ENCODE data around the gene TMEM183A.

DNA sequence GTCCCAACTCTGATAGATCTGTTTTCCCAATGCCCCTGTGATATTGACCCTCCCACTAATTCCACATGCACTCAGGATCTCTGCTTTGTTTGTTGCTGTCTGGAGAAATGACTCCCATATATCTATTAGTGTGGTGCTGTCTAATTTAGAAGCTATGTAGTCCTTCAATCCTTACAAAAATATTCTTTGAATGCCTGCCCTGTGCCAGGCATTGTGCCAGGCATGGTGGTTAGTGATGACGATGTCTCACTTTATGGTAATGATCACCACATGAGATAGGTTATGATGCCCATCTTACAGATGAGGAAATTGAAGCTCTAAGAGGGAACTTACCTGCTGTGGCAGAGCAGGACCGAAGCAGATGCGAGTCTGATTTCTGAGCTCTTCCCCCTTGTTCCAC is 65.7 kb downstream of the TMEM183A start:
- TF ChIP-seq, protein P1, sequence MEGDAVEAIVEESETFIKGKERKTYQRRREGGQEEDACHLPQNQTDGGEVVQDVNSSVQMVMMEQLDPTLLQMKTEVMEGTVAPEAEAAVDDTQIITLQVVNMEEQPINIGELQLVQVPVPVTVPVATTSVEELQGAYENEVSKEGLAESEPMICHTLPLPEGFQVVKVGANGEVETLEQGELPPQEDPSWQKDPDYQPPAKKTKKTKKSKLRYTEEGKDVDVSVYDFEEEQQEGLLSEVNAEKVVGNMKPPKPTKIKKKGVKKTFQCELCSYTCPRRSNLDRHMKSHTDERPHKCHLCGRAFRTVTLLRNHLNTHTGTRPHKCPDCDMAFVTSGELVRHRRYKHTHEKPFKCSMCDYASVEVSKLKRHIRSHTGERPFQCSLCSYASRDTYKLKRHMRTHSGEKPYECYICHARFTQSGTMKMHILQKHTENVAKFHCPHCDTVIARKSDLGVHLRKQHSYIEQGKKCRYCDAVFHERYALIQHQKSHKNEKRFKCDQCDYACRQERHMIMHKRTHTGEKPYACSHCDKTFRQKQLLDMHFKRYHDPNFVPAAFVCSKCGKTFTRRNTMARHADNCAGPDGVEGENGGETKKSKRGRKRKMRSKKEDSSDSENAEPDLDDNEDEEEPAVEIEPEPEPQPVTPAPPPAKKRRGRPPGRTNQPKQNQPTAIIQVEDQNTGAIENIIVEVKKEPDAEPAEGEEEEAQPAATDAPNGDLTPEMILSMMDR (IDR thresholded peaks at IDR 0.05) = no peak
- TF ChIP-seq POLR2A (IDR thresholded peaks at IDR 0.05) = no peak
